GM21723 (cell line): Measurements from ENCODE around the gene IL16.
"Not testable (repeated sequence)": the region's sequence is repeated elsewhere in the genome, so short reads cannot be mapped to it uniquely, and the experiment has no call there.

Experiments
- ATAC-seq: cut with Tn5 transposase; IDR thresholded peaks from one replicate; pipeline ENCODE4 v1.9.1; 2021; ENCODE audit warnings: mild to moderate bottlenecking, moderate library complexity; ENCODE audit not compliant: unreplicated experiment

The IL16 gene

GRCh38 chr15:81331600-81331999 is 134.9 kb downstream of the IL16 start:
- ATAC-seq: no peak

- no peak for ATAC-seq
These were observed 135.6 kb downstream of the IL16 start for GRCh38 chr15:81332326-81332725.

- no peak for ATAC-seq
These were observed 136.7 kb downstream of the IL16 start for GRCh38 chr15:81333363-81333762.

GRCh38 chr15:81334768-81335435 is 138.2 kb downstream of the IL16 start:
- ATAC-seq: no peak

GRCh38 chr15:81335631-81336030 is 139.0 kb downstream of the IL16 start:
- no peak for ATAC-seq

GRCh38 chr15:81336568-81336967 is 139.9 kb downstream of the IL16 start:
- peak; percentile 62 for ATAC-seq

GRCh38 chr15:81337241-81337640 is 140.6 kb downstream of the IL16 start:
- ATAC-seq: no peak

GRCh38 chr15:81337713-81338157 is 141.1 kb downstream of the IL16 start:
- ATAC-seq: no peak

GRCh38 chr15:81338170-81339007 is 141.7 kb downstream of the IL16 start:
- no peak for ATAC-seq

- ATAC-seq: no peak
These were observed 142.6 kb downstream of the IL16 start for GRCh38 chr15:81339321-81339720.

GRCh38 chr15:81339851-81340250 is 143.2 kb downstream of the IL16 start:
- ATAC-seq: no peak

GRCh38 chr15:81341351-81341750 is 144.7 kb downstream of the IL16 start:
- no peak for ATAC-seq

- ATAC-seq: no peak
These were observed 146.7 kb downstream of the IL16 start for GRCh38 chr15:81343371-81343770.

- ATAC-seq: no peak
These were observed 149.9 kb downstream of the IL16 start for GRCh38 chr15:81346611-81347010.

GRCh38 chr15:81347910-81348309 is 151.2 kb downstream of the IL16 start:
- no peak for ATAC-seq

GRCh38 chr15:81348691-81349090 is 152.0 kb downstream of the IL16 start:
- ATAC-seq: not testable (repeated sequence)

- ATAC-seq: no peak
These were observed 152.6 kb downstream of the IL16 start for GRCh38 chr15:81349271-81349670.

- ATAC-seq: no peak
These were observed 155.0 kb downstream of the IL16 start for GRCh38 chr15:81351651-81352050.

- no peak for ATAC-seq
These were observed 159.6 kb downstream of the IL16 start for GRCh38 chr15:81356252-81356651.

GRCh38 chr15:81357180-81357686 is 160.6 kb downstream of the IL16 start:
- ATAC-seq: no peak

- no peak for ATAC-seq
These were observed 161.6 kb downstream of the IL16 start for GRCh38 chr15:81358248-81358647.

GRCh38 chr15:81360491-81360890 is 163.8 kb downstream of the IL16 start:
- ATAC-seq: no peak
